HG03521 (cell line): ENCODE measurements around the gene EXOC4.

ENCODE experiments used
- ATAC-seq: cut with Tn5 transposase; IDR thresholded peaks from one replicate; pipeline ENCODE4 v1.9.1; 2021; ENCODE audit warnings: mild to moderate bottlenecking, moderate library complexity; ENCODE audit not compliant: unreplicated experiment

EXOC4 gene

GRCh38 chr7:134084488-134085144 is 831.7 kb downstream of the EXOC4 start:
- peak; percentile 87 for ATAC-seq

- ATAC-seq: no peak
These were observed 832.4 kb downstream of the EXOC4 start for GRCh38 chr7:134085311-134085710.

GRCh38 chr7:134086998-134087735 is 834.3 kb downstream of the EXOC4 start:
- no peak for ATAC-seq

GRCh38 chr7:134088199-134088598 is 835.3 kb downstream of the EXOC4 start:
- ATAC-seq: no peak

GRCh38 chr7:134089446-134089845 is 836.6 kb downstream of the EXOC4 start:
- ATAC-seq: no peak

- ATAC-seq: no peak
These were observed 845.2 kb downstream of the EXOC4 start for GRCh38 chr7:134098072-134098471.

GRCh38 chr7:134101716-134102115 is 848.8 kb downstream of the EXOC4 start:
- no peak for ATAC-seq

- ATAC-seq: no peak
These were observed 851.3 kb downstream of the EXOC4 start for GRCh38 chr7:134104166-134104565.

GRCh38 chr7:134105841-134106240 is 853.0 kb downstream of the EXOC4 start:
- no peak for ATAC-seq

- ATAC-seq: no peak
These were observed 855.9 kb downstream of the EXOC4 start for GRCh38 chr7:134108802-134109201.

- no peak for ATAC-seq
These were observed 860.8 kb downstream of the EXOC4 start for GRCh38 chr7:134113655-134114054.

GRCh38 chr7:134114992-134115391 is 862.1 kb downstream of the EXOC4 start:
- ATAC-seq: no peak
